GM18951 (cell line): ENCODE results near the gene ZNF470.
A peak's percentile ranks its signal among the peaks of the same experiment; 100 is the strongest.

Experiments
- POLR2A ChIP-seq: IDR thresholded peaks from 4 replicates; pipeline ENCODE4 v1.6.1; 2011; ENCODE audit warnings: mild to moderate bottlenecking; ENCODE audit not compliant: insufficient read length, insufficient read depth; ENCODE audit errors: extremely low read depth
- in situ Hi-C: fragments of 300-500 bp; cut with MboI; formaldehyde crosslinking; loops from one replicate; pipeline ENCODE4 v1.12.0; 2022; ENCODE audit warnings: low sequenced_read_pairs, mixed read lengths, inconsistent platforms; ENCODE audit not compliant: unreplicated experiment

ZNF470 gene

GRCh38 chr19:56577719-56578602 is 10.7 kb downstream of the ZNF470 start:
- in situ Hi-C loops: no loop called here
- TF ChIP-seq POLR2A: no peak

GRCh38 chr19:56594446-56594782 is 27.1 kb downstream of the ZNF470 start:
- TF ChIP-seq POLR2A: no peak
- in situ Hi-C loops: no loop called here

GRCh38 chr19:56594783-56595547 is 27.7 kb downstream of the ZNF470 start, which contains the start of gene ZNF71:
ZNF71 (plus strand) TSS chr19:56595302; CDS start chr19:56601559, 6,257 bp downstream.
- TF ChIP-seq POLR2A: peak; percentile 53
- in situ Hi-C loops: no loop called here

GRCh38 chr19:56595548-56595899 is 28.3 kb downstream of the ZNF470 start:
- in situ Hi-C loops: no loop called here

GRCh38 chr19:56596676-56597075 is 29.4 kb downstream of the ZNF470 start:
- TF ChIP-seq POLR2A: no peak
- in situ Hi-C loops: no loop called here

More at GRCh38 chr19:56595548-56595899, 28.3 kb downstream of the ZNF470 start:
- no peak for TF ChIP-seq POLR2A

GRCh38 chr19:56597696-56598095 is 30.4 kb downstream of the ZNF470 start:
- in situ Hi-C loops: no loop called here
- no peak for TF ChIP-seq POLR2A

GRCh38 chr19:56601375-56601774 is 34.1 kb downstream of the ZNF470 start:
- in situ Hi-C loops: no loop called here
- TF ChIP-seq POLR2A: no peak

GRCh38 chr19:56603829-56604228 is 36.6 kb downstream of the ZNF470 start:
- in situ Hi-C loops: no loop called here
- no peak for TF ChIP-seq POLR2A

GRCh38 chr19:56608274-56608964 is 41.2 kb downstream of the ZNF470 start:
- TF ChIP-seq POLR2A: no peak

GRCh38 chr19:56611288-56611687 is 44.0 kb downstream of the ZNF470 start:
- in situ Hi-C loops: no loop called here
- no peak for TF ChIP-seq POLR2A

More at GRCh38 chr19:56608274-56608964, 41.2 kb downstream of the ZNF470 start:
- in situ Hi-C loops: no loop called here

- TF ChIP-seq POLR2A: no peak
- in situ Hi-C loops: no loop called here
Observed at GRCh38 chr19:56612737-56613136, 45.5 kb downstream of the ZNF470 start.

GRCh38 chr19:56613639-56614038 is 46.4 kb downstream of the ZNF470 start:
- TF ChIP-seq POLR2A: no peak
- in situ Hi-C loops: no loop called here

GRCh38 chr19:56617531-56617930 is 50.3 kb downstream of the ZNF470 start:
- in situ Hi-C loops: no loop called here
- no peak for TF ChIP-seq POLR2A
